GM18951 (cell line): ENCODE results near the gene ZBED1.
"Not testable (repeated sequence)": the region's sequence is repeated elsewhere in the genome, so short reads cannot be mapped to it uniquely, and the experiment has no call there.

Experiments used
- POLR2A ChIP-seq: IDR thresholded peaks from 4 replicates; pipeline ENCODE4 v1.6.1; 2011; ENCODE audit warnings: mild to moderate bottlenecking; ENCODE audit not compliant: insufficient read length, insufficient read depth; ENCODE audit errors: extremely low read depth
- in situ Hi-C: fragments of 300-500 bp; cut with MboI; formaldehyde crosslinking; loops from one replicate; pipeline ENCODE4 v1.12.0; 2022; ENCODE audit warnings: low sequenced_read_pairs, mixed read lengths, inconsistent platforms; ENCODE audit not compliant: unreplicated experiment

Gene ZBED1

GRCh38 chrX:2533424-2533823 is 32.6 kb upstream of the ZBED1 start:
- in situ Hi-C loops = no loop called here
- no peak for TF ChIP-seq POLR2A

GRCh38 chrX:2526390-2526789 is 25.6 kb upstream of the ZBED1 start:
- TF ChIP-seq POLR2A = no peak
- in situ Hi-C loops = no loop called here

GRCh38 chrX:2523911-2524310 is 23.1 kb upstream of the ZBED1 start:
- TF ChIP-seq POLR2A = no peak
- in situ Hi-C loops = no loop called here

- in situ Hi-C loops = no loop called here
- TF ChIP-seq POLR2A = no peak
These were observed 21.2 kb upstream of the ZBED1 start for GRCh38 chrX:2521927-2522386.

DNA sequence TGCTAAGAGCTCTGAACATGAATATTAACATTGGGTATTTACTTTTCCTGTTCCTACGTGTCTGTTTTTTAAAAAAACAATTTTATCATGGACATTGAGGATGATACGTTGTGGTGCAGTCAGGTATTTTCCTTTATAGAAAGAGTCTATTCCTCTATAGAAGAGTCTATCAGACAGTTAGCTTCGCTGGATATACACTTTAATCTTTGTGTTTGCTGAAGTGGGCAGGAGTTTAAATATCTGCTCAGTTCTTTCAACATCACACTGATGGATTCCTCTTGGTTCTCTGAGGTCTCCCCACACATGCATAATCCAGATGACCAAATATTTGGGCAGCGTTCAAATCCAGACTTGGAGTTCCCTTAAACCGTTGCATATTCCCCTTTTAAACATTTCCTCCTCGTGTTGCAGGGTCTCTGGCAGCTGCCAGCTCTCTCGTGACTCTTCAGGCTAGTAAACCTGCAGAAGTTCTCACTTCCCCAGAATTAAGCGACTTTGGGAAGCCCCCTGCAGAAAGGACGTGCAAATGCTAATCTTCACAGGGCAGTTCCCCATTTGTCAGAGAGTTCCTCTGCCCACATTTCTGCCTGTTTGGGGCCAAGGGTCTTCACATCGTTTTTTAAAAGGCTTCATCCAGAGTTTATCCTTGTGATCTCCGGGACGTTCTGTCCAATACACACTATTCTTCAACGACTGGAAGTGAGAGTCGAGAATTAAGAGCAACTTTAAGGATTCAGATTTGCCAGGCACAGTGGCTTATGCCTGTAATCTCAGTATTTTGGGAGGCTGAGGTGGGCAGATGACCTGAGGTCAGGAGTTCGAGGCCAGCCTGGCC is 20.5 kb upstream of the ZBED1 start:
- no peak for TF ChIP-seq POLR2A
- in situ Hi-C loops = no loop called here

DNA sequence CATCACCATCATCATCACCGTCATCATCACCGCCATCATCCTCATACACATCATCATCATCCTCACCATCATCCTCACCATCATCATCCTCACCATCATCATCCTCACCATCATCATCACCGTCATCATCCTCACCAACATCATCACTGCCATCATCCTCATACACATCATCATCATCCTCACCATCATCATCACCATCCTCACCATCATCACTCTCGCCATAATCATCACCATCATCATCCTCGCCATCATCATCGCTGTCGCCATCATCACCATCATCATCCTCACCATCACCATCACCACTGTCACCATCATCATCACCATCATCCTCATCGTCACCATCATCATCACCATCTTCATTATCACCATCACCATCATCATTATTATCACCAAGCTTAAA is 19.8 kb upstream of the ZBED1 start:
- in situ Hi-C loops = no loop called here
- TF ChIP-seq POLR2A = no peak

DNA sequence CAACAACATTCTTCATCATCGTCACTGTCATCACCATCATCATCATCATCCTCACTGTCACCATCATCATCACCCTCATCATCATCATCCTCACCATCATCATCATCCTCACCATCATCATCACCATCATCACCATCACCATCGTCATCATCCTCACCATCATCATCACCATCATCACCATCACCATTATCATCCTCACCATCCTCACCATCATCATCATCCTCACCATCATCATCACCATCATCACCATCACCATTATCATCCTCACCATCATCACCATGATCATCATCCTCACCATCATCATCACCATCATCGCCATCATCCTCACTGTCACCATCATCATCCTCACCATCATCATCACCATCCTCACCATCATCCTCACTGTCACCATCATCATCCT is 18.9 kb upstream of the ZBED1 start:
- in situ Hi-C loops = not testable (repeated sequence)

GRCh38 chrX:2517055-2517454 is 16.3 kb upstream of the ZBED1 start:
- TF ChIP-seq POLR2A = no peak
- in situ Hi-C loops = no loop called here

GRCh38 chrX:2516623-2517022 is 15.8 kb upstream of the ZBED1 start:
- in situ Hi-C loops = no loop called here
- TF ChIP-seq POLR2A = no peak

- no peak for TF ChIP-seq POLR2A
- in situ Hi-C loops = no loop called here
These were observed 13.4 kb upstream of the ZBED1 start for GRCh38 chrX:2514131-2514530.

- in situ Hi-C loops = no loop called here
- no peak for TF ChIP-seq POLR2A
These were observed 12.4 kb upstream of the ZBED1 start for GRCh38 chrX:2513121-2513664.

DNA sequence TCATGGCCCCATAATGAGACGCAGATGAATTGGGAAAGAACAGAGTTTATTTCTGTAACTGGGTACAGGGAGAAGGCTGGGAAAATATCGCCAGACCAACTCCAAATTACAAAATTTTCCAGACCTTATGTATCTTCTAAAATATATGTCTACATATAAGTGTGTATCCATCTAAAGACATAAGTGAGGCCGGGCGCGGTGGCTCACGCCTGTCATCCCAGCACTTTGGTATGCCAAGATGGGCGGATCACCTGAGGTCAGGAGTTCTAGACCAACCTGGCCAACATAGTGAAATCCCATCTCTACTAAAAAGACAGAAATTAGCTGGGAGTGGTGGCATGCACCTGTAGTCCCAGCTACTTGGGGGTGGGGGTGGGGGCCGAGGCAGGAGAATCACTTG is 11.7 kb upstream of the ZBED1 start:
- TF ChIP-seq POLR2A = no peak
- in situ Hi-C loops = no loop called here

- TF ChIP-seq POLR2A = no peak
- in situ Hi-C loops = no loop called here
These were observed 10.6 kb upstream of the ZBED1 start for GRCh38 chrX:2511326-2511725.

- TF ChIP-seq POLR2A = no peak
- in situ Hi-C loops = no loop called here
These were observed 8.0 kb upstream of the ZBED1 start for GRCh38 chrX:2508648-2509335.
